ENCODE measurements around the gene LIPH.
"Not testable (repeated sequence)": the region's sequence is repeated elsewhere in the genome, so short reads cannot be mapped to it uniquely, and the experiment has no call there.

The LIPH gene

GRCh38 chr3:185552358-185552877, at the start of gene LIPH:
Gene LIPH, minus strand, starts transcription at chr3:185552588. Its CDS starts 117 bp downstream, at chr3:185552471.
- DNase-seq (ENCODE audit: low spot score), result no peak

- no peak for DNase-seq (ENCODE audit: low spot score)
Observed at GRCh38 chr3:185595526-185595925, 43.1 kb upstream of the LIPH start.

GRCh38 chr3:185594073-185594472, 41.7 kb upstream of the LIPH start:
- no peak for DNase-seq (ENCODE audit: low spot score)

- no peak for DNase-seq (ENCODE audit: low spot score)
Observed at GRCh38 chr3:185586686-185587039, 34.3 kb upstream of the LIPH start.

GRCh38 chr3:185585859-185586685, 33.7 kb upstream of the LIPH start, which contains the start of gene SENP2:
Gene SENP2, plus strand, starts transcription at chr3:185586295. Its CDS starts 119 bp downstream, at chr3:185586414.
- peak; percentile 100 for DNase-seq (ENCODE audit: low spot score)

GRCh38 chr3:185585518-185585858, 33.1 kb upstream of the LIPH start:
- DNase-seq (ENCODE audit: low spot score), result no peak

GRCh38 chr3:185584686-185585085, 32.3 kb upstream of the LIPH start:
- no peak for DNase-seq (ENCODE audit: low spot score)

GRCh38 chr3:185583925-185584324, 31.5 kb upstream of the LIPH start:
- DNase-seq (ENCODE audit: low spot score), result no peak

GRCh38 chr3:185582871-185583270, 30.5 kb upstream of the LIPH start:
- no peak for DNase-seq (ENCODE audit: low spot score)

GRCh38 chr3:185582236-185582635, 29.8 kb upstream of the LIPH start:
- DNase-seq (ENCODE audit: low spot score), result no peak

GRCh38 chr3:185575108-185575869, 22.9 kb upstream of the LIPH start:
- not testable (repeated sequence) for DNase-seq (ENCODE audit: low spot score)

GRCh38 chr3:185572183-185572582, 19.8 kb upstream of the LIPH start:
- no peak for DNase-seq (ENCODE audit: low spot score)

- no peak for DNase-seq (ENCODE audit: low spot score)
Observed at GRCh38 chr3:185561958-185562357, 9.6 kb upstream of the LIPH start.

GRCh38 chr3:185561374-185561943, 9.1 kb upstream of the LIPH start:
- DNase-seq (ENCODE audit: low spot score), result no peak

- no peak for DNase-seq (ENCODE audit: low spot score)
Observed at GRCh38 chr3:185560676-185561075, 8.3 kb upstream of the LIPH start.

GRCh38 chr3:185559706-185560090, 7.3 kb upstream of the LIPH start:
- DNase-seq (ENCODE audit: low spot score), result no peak

- DNase-seq (ENCODE audit: low spot score), result no peak
Observed at GRCh38 chr3:185558395-185558794, 6.0 kb upstream of the LIPH start.

GRCh38 chr3:185556640-185557039, 4.3 kb upstream of the LIPH start:
- DNase-seq (ENCODE audit: low spot score), result not testable (repeated sequence)

GRCh38 chr3:185555860-185556347, 3.5 kb upstream of the LIPH start:
- DNase-seq (ENCODE audit: low spot score), result no peak

GRCh38 chr3:185555101-185555501, 2.7 kb upstream of the LIPH start:
- no peak for DNase-seq (ENCODE audit: low spot score)

GRCh38 chr3:185549651-185550111, 2.7 kb downstream of the LIPH start:
- DNase-seq (ENCODE audit: low spot score), result no peak

GRCh38 chr3:185549122-185549521, 3.3 kb downstream of the LIPH start:
- DNase-seq (ENCODE audit: low spot score), result no peak
